Measurements from ENCODE around the gene KNDC1. TPM values are rescaled to one million over a fixed set of nuclear protein-coding genes. Genes with fewer than 3 reads are reported as not detected.
A peak's percentile ranks its signal among the peaks of the same experiment; 100 is the strongest.
"Not testable (repeated sequence)": the region's sequence is repeated elsewhere in the genome, so short reads cannot be mapped to it uniquely, and the experiment has no call there.

Gene KNDC1
- total RNA-seq, 1 donor from 2014 or later: 4.8 TPM

DNA sequence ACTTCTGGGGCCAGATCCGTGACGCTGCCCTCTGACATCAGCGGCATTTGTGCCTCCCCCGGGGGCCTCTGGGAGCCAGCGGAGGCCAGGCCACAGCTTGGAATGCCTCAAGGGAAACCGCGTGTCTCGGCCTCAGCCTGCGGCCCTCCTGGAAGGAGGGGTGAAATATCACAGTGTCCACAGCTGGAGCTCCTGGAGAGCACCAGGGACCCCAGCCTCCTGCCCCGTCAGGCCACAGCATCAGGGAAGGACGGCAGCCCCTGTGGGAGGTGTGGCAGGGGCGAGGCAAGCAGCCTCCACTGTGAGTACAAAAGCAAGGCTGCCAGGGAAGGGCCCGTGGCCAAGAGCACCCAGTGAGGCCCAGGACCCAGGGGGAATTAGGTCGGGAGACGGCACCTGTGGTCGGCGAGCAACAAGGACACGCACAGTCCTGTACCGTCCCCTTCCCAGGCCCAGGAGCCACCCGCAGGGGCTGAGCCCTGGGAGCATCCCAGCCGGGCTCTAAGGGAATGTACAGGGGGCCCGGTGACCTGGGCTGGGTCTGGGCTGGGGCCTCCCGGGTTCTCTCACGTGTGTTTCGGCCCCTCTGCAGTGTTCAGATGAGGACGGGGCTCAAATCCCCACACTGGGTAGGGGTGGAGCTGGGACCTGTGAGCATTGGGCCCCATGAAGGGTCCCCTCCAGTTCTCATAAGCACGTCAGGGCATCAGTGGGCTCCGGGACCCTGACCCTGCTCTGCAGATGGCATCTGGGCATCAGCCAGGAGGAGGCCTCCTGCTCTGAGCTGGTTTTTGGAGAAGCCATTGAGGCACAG is 18.7 kb upstream of the KNDC1 start:
- no peak for DNase-seq (ENCODE audit: low spot score)

DNA sequence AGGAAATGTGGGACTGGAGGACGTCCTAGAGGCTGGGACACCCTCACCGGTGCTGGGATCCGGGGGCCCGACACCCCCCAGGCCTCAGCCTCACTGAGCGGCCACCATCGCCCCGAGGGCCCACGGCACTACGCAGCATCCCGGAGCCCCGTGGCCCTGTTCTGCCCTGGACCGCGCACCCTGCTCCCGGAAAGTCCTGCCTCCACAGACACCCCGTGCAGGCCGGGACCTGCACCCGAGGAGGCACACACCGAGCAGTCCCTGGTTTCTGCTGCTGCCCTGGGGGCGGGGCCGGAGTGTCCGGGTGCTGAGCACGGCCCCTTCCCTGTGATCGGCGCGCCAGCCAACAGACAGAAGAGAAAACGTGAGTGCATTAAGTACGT is 18.1 kb upstream of the KNDC1 start:
- no peak for DNase-seq (ENCODE audit: low spot score)

DNA sequence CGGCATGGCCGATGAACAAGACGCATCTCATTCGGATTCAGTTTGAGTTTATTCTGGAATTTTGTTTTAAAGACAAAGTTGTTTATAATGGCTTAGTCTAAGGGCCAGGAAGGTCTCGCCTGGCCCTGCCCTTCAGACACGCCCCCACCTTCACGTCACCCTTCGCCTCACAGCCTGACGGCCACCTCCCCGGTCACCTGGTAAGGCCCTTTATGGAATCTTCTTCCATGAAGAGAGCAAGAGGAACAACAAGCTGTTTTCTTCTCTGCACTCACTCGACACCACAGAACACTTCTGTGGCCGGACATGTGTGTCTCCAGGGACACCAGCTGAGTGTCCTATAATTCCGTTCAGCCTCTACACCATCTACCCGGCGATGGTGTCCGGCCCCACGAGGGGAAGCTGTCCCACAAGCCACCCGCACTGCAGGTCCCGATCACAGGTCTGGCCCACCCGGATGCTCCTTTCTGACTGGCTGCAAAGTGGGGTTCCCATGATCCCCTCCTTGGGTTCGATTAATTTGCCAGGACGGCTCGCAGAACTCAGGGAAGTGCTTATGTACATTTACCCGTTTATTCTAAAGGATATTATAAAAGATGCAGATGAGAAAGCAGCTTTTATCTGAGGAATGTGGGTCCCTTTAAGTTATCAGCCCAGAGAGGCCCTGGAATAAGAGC is 17.4 kb upstream of the KNDC1 start:
- DNase-seq (ENCODE audit: low spot score): no peak

- no peak for DNase-seq (ENCODE audit: low spot score)
Observed at GRCh38 chr10:133143200-133143533, 16.9 kb upstream of the KNDC1 start.

DNA sequence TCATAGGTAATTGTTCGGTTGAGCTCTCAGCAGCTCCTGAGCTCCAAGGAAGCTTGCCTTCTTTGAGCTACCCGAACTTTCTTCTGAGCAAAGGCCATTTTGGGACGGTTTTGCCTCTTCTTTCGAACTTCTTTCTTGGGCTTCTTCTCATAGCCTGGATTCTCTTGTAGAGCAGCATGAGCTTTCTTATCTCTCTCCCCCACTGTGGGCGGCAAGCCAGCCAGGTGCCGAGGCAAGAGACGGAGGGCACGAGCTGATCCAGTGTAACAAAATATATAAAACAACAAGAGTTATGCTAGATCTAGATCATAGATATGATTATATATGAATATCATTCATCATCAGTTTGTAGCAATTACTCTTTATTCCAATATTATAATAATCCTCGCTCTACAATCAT is 16.5 kb upstream of the KNDC1 start:
- DNase-seq (ENCODE audit: low spot score): no peak

DNA sequence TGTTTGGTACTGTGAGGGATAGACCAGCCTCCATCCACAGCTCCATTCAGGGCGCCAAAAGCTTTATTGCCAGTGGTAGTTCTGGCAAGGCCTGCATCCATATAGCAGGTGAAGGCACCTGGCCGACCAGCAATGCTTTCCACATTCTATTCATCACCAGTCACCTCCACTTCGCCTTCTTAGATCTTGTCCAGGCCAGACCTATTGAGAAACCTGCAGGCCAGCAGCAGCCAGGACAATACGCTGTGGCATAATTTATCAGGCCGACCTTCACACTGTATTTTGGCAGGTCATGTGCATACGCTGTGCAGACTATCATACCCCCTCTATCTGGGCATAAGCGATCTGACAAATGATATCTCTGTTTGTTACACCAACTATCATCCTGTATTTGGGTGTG is 15.2 kb upstream of the KNDC1 start:
- no peak for DNase-seq (ENCODE audit: low spot score)

- DNase-seq (ENCODE audit: low spot score): no peak
Observed at GRCh38 chr10:133150226-133150625, 9.8 kb upstream of the KNDC1 start.

DNA sequence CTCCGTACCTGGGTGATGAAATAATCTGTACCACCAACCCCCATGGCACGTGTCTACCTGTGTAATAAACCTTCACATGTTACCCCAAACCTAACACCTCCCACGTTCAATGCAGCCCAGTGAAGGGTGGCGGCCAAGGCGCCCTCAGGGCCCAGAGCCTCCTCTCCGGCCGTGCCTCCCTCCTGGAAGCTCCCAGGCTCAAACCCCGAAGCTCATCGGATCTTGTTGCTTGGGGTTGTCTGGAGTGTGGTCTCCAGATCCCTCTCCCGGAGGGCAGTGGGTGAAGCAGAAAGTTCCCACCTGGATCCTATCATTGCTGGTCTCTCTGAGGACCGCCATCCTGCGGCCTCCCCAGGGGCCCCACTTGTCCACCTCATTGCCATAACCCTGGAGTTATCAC is 9.4 kb upstream of the KNDC1 start:
- no peak for DNase-seq (ENCODE audit: low spot score)

- not testable (repeated sequence) for DNase-seq (ENCODE audit: low spot score)
Observed at GRCh38 chr10:133151071-133151470, 8.9 kb upstream of the KNDC1 start.

- DNase-seq (ENCODE audit: low spot score): no peak
Observed at GRCh38 chr10:133151543-133151972, 8.5 kb upstream of the KNDC1 start.

GRCh38 chr10:133154411-133154810 is 5.6 kb upstream of the KNDC1 start:
- DNase-seq (ENCODE audit: low spot score): no peak

GRCh38 chr10:133154996-133155778 is 4.8 kb upstream of the KNDC1 start:
- DNase-seq (ENCODE audit: low spot score): no peak

DNA sequence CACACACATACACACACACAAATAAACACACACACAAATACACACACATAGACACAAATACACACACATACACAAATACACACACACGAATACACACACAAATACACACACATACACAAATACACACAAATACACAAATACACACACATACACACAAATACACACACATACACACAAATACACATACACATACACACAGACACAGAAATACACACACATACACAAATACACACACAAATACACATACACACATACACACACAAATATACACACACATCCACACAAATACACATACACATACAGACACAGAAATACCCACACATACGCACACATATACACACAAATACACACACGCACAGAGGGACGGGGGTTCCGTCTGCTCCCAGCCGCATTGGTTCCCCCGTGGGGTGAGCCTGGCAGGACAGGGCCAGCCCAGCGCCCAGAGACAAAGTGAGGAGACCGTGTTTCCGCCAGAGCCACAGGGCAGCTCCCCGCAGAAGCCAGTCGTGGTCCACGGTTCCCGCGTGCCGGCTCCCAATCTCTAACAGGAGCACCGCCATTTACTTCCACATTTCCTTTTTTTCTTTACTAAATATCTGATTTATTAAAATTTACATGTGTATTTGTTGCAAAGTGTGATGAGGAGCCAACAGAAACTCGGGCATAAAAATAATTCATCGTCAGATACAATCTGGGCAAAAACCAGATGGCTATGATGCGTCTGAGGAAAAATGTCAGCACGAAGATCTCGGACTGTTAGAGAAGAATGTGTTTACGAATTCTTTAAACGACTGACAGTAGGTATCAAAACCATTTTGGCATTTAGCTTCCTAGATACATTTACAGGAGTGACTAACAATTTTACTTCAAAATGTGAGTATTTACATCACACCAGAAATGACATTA is 3.1 kb upstream of the KNDC1 start:
- peak; percentile 48 for DNase-seq (ENCODE audit: low spot score)

GRCh38 chr10:133157662-133158436 is 2.2 kb upstream of the KNDC1 start:
- DNase-seq (ENCODE audit: low spot score): peak; percentile 13

- no peak for DNase-seq (ENCODE audit: low spot score)
Observed at GRCh38 chr10:133158437-133158755, 1.6 kb upstream of the KNDC1 start.

GRCh38 chr10:133158756-133159610 is 1.0 kb upstream of the KNDC1 start:
- DNase-seq (ENCODE audit: low spot score): peak; percentile 77

GRCh38 chr10:133159611-133159949 is 439 bp upstream of the KNDC1 start:
- no peak for DNase-seq (ENCODE audit: low spot score)

- DNase-seq (ENCODE audit: low spot score): no peak
Observed at GRCh38 chr10:133160826-133161471, 930 bp downstream of the KNDC1 start.

DNA sequence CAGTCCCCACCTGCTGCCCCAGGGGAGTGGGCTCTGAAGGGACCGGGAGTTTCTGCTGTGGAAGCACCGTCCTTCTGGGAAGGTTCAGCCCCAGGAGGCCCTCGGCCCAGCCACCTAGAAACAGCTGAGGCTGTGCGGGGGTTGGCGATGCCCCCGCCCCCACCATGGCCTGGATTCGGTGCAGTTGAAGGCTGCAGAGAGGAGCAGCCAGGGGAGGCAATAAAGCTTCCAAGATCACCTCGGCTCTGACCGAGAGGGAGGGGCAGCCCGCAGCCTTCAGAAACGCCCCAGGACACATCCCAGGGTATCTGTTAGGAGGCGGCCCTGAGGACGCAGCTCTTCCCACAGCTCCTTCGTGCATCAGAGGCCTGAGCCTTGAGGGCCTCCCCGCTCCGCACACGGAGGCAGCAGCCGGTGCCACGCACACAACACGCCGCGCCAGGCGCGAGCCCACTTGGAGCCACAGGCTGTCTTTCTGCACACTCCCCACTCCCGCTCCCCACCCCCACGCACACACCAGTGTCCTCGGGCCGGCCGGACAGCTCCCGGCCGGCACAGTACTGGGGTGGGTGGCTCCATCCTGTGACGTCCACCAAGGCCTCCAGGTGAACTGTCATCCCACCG is 1.6 kb downstream of the KNDC1 start:
- peak; percentile 64 for DNase-seq (ENCODE audit: low spot score)
